Sigmoid colon (tissue), 7 donors: Measurements from ENCODE around the gene EFCAB13. TPM values are rescaled to one million over a fixed set of nuclear protein-coding genes. Genes with fewer than 3 reads are reported as not detected.

ENCODE experiments used
- DNase-seq: peaks from one replicate; pipeline ENCODE4 v3.0.0-alpha.2; 2019
- H3K27ac ChIP-seq, 4 donors: fragments of 200-600 bp; sonication (generic); one replicate each; pipeline ENCODE4 v1.5.1; 2016 to 2019; ENCODE audit warnings: mild to moderate bottlenecking in 1 of 4
- H3K27me3 ChIP-seq, 3 donors: fragments of 200-600 bp; sonication (generic); one replicate each; pipeline ENCODE4 v1.5.1; 2019; ENCODE audit warnings: mild to moderate bottlenecking in 1 of 3
- H3K36me3 ChIP-seq, 4 donors: fragments of 200-600 bp; sonication (generic); one replicate each; pipeline ENCODE4 v1.5.1; 2016 to 2019
- H3K4me1 ChIP-seq, 4 donors: fragments of 200-600 bp; sonication (generic); one replicate each; pipeline ENCODE4 v1.5.1; 2017 to 2019
- H3K4me3 ChIP-seq, 4 donors: fragments of 200-600 bp; sonication (generic); one replicate each; pipeline ENCODE4 v1.5.1; 2017 to 2019; ENCODE audit warnings: mild to moderate bottlenecking in 2 of 4, moderate library complexity in 1 of 4
- H3K9me3 ChIP-seq, 4 donors: fragments of 200-600 bp in 3 of 4; sonication (generic) in 3 of 4; one replicate each; pipeline versions ENCODE4 v1.5.1 to v1.6.1; 2013 to 2019
- EP300 ChIP-seq, 4 donors: sonication (generic); formaldehyde crosslinking; IDR thresholded peaks; one replicate each; pipeline ENCODE4 v1.6.1; 2017; ENCODE audit warnings: antibody characterized with exemption in 4 of 4
- POLR2A ChIP-seq, 2 donors: fragments of 450-650 bp; IDR thresholded peaks; one replicate each; pipeline ENCODE4 v1.6.1; 2016; ENCODE audit warnings: antibody characterized with exemption in 2 of 2, mild to moderate bottlenecking in 2 of 2, moderate library complexity in 2 of 2
- POLR2AphosphoS5 ChIP-seq, 4 donors: sonication (generic); formaldehyde crosslinking; IDR thresholded peaks; one replicate each; pipeline ENCODE4 v1.6.1; 2017; ENCODE audit warnings: antibody characterized with exemption in 4 of 4
- WGBS, 2 donors: extraction: QIAGEN DNeasy Blood & Tissue Kit; methylation state at CpG; one replicate each; pipeline ENCODE4 v1.1.7; 2013; 5-methylcytosine and 5-hydroxymethylcytosine counted together
- intact Hi-C: fragments of 100-400 bp; cut with DNase I; formaldehyde crosslinking; loops from one replicate; pipeline ENCODE4 v1.15.1; 2023
- polyA plus RNA-seq, 3 donors: library from polyadenylated mRNA; stranded (reverse); fragments of 200-250 nt; gene quantifications; one replicate each; pipeline ENCODE4 v1.2.3, GENCODE V29; 2013
- total RNA-seq, 4 donors: library from RNA; depleted of rRNA; stranded (reverse); fragments of >200 nt; gene quantifications; one replicate each; pipeline ENCODE4 v1.1.0, GENCODE V29; 2016
- TF ChIP-seq, protein P1 (sequence below), 4 experiments: fragments of 450-650 bp in 3 of 4; fragments of 200-600 bp in 1 of 4; IDR thresholded peaks; one replicate each; pipeline ENCODE4 v1.5.1; 2016 to 2019; ENCODE audit warnings: antibody characterized with exemption in 4 of 4, mild to moderate bottlenecking in 3 of 4, moderate library complexity in 2 of 4
- donor health status: healthy with polysubstance abuse.
- donor health status: Bipolar disorder and iron deficiency.
- donor health status: healthy.

EFCAB13 gene
- total and polyA plus RNA-seq, 7 donors: 0.46 to 16.3 (median 8.7) TPM

DNA sequence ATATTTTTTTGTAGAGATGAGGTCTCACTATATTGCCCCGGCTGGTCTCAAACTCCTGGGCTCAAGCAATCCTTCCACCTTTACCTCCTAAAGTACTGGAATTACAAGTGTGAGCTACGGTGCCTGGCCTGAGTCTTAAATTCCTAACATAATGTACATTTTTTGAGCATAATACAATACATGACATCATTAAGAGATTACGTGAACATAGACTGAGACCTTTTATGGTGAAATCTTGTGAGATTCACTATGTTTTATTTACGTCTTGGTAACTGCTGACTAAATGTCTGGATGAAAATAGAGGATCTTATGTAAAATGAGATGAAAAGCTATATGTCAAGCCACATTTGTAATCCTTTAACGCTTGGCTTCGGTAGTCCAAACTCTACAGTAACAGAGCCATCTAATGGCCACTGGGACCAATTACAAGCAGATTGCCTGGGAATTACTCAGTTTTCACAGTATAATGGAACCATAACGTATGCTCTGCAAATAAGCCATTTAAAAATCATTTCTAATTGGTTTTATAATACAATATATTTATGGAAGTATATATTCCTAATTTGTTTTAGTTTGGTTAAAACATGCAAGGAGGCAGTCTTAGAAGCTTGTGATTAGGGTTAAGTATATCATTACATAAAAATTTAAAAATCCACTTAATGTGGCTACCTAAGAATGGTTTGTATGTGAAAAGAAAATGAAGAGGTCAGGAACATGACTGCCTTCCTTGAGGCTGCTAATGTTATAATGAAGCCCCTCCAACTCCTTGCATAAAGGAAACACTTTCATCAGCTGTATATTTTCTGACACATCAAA, 8.1 kb upstream of the EFCAB13 start:
- WGBS, 2 donors: 28 to 36% methylated on average over 7 of the region's 7 CpGs
- H3K9me3 ChIP-seq: no peaks in the 10 kb centered on the region
- H3K4me1 ChIP-seq: peaks cover 0 to 24% (median 18%) of the 10 kb centered on the region in 4 donors
- TF ChIP-seq EP300 (IDR thresholded peaks at IDR 0.05) (peak in 1 of 4 donors; percentile 20), POLR2AphosphoS5 (IDR thresholded peaks at IDR 0.05) (peak in 3 of 4 donors; percentile 2 to 43 (median 23)), POLR2A (IDR thresholded peaks at IDR 0.05) (no peak)
- TF ChIP-seq, protein P1, sequence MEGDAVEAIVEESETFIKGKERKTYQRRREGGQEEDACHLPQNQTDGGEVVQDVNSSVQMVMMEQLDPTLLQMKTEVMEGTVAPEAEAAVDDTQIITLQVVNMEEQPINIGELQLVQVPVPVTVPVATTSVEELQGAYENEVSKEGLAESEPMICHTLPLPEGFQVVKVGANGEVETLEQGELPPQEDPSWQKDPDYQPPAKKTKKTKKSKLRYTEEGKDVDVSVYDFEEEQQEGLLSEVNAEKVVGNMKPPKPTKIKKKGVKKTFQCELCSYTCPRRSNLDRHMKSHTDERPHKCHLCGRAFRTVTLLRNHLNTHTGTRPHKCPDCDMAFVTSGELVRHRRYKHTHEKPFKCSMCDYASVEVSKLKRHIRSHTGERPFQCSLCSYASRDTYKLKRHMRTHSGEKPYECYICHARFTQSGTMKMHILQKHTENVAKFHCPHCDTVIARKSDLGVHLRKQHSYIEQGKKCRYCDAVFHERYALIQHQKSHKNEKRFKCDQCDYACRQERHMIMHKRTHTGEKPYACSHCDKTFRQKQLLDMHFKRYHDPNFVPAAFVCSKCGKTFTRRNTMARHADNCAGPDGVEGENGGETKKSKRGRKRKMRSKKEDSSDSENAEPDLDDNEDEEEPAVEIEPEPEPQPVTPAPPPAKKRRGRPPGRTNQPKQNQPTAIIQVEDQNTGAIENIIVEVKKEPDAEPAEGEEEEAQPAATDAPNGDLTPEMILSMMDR (IDR thresholded peaks at IDR 0.05): peak; percentile 73 to 95 (median 82)
- intact Hi-C loops: loop anchor here (1.0 to 2.0 kb wide), 2 partner anchors 63 to 86 kb away; partner anchors contain the start of gene ITGB3
- H3K27me3 ChIP-seq: no peaks in the 10 kb centered on the region
- peaks cover 0 to 16% (median 2%) of the 10 kb centered on the region in 4 donors for H3K36me3 ChIP-seq
- no peak overlapping the region for H3K4me3 ChIP-seq
- peak overlapping the region; percentile 72 to 82 (median 80) for H3K27ac ChIP-seq
- no peak for DNase-seq

DNA sequence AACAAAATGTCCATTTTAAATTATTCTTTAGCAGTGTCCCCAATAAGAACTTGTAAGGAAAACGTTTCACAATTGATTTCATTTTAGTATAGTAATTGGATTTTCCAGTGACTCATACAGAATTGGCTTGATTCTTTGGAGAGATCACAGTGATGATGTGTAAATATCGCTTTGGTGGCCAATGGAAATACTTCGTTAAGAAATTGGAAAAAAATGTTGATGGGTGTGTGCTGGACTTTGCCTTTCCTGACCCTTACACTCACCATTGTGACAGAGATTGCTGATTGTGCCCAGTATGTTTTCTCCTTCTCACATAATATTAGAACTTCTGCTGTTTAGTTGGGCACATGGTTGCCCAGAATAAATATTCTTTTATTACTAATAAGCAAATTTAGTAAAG, 7.4 kb upstream of the EFCAB13 start:
- no peak overlapping the region for H3K4me3 ChIP-seq
- H3K36me3 ChIP-seq: peaks cover 0 to 9% (median 0%) of the 10 kb centered on the region in 4 donors
- H3K27ac ChIP-seq: peak overlapping the region; percentile 72 to 82 (median 80)
- 7 to 29% methylated on average over 3 of the region's 3 CpGs for WGBS, 2 donors
- H3K4me1 ChIP-seq: peaks cover 0 to 24% (median 18%) of the 10 kb centered on the region in 4 donors
- DNase-seq: no peak
- TF ChIP-seq POLR2A (IDR thresholded peaks at IDR 0.05): no peak
- peak in 1 of 4 donors; percentile 40 for TF ChIP-seq POLR2AphosphoS5 (IDR thresholded peaks at IDR 0.05)
- no peak for TF ChIP-seq EP300 (IDR thresholded peaks at IDR 0.05)
- no peaks in the 10 kb centered on the region for H3K9me3 ChIP-seq
- H3K27me3 ChIP-seq: no peaks in the 10 kb centered on the region
- intact Hi-C loops: loop anchor here (2.0 kb wide), 1 partner anchor 64 kb away; the partner anchor contains the start of gene ITGB3

DNA sequence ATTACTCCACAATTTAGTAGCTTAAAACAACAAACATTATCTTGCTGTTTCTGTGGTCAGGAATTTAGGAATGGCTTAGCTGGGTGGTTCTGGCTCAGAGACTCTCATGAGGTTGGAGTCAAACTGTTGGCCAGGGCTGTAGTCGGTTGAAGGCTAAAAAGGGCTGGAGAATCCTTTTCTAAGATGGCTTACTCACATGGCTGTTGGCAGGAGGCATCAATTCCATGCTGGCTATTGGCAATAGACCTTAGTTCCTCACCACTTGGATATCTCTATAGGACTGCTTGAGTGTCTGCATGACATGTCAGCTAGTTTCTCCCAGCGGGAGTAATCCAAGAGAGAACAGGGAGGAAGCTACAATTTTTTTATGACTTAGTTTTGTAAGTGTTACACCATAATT, 6.6 kb upstream of the EFCAB13 start:
- WGBS, 2 donors: 81 to 88% methylated on average over 2 of the region's 2 CpGs
- Histone ChIP-seq H3K27me3 (no peaks in the 10 kb centered on the region), H3K4me1 (peaks cover 0 to 24% (median 18%) of the 10 kb centered on the region in 4 donors), H3K36me3 (peaks cover 0 to 3% (median 0%) of the 10 kb centered on the region in 4 donors), H3K9me3 (no peaks in the 10 kb centered on the region), H3K4me3 (no peak overlapping the region), H3K27ac (peak overlapping the region in 3 of 4 donors; percentile 72 to 82 (median 79))
- DNase-seq: no peak
- intact Hi-C loops: loop anchor here (2.0 kb wide), 1 partner anchor 64 kb away; the partner anchor contains the start of gene ITGB3
- TF ChIP-seq EP300 (IDR thresholded peaks at IDR 0.05) (no peak), POLR2A (IDR thresholded peaks at IDR 0.05) (no peak), POLR2AphosphoS5 (IDR thresholded peaks at IDR 0.05) (no peak)
- TF ChIP-seq, protein P1 (IDR thresholded peaks at IDR 0.05): no peak

DNA sequence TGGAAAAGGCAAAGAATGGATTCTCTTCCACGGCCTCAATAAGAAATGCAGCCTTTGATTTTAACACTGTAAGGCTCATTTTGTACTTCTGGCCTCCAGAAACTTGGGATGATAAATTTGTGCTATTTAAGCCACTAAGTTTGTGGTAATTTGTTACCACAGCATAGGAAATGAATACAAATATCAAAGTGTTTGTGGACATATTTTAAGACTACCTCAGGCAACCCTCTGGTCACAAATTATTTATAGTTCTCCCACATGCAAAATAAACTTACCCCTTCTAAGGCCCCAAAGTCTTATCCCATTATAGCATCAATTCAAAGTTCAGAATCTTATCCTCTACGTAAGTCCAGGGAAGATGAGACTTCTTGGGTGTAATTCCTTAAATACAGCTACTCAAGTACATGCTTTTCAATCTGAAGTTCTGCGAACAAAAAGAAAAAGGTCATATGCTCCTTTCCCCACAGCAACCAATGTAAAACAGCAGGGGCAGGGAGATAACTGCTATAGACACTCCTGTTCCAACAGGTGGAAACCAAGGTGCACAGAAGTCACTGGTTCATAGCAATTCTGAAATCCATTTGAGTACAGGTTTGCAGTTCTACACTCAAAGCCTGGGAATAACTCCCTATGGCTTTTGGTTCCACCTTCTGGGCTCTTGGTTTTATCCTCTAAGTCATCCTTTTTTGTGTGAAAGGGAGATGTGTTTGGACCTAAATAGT, 5.4 kb upstream of the EFCAB13 start:
- no peak for DNase-seq

More for the DNA sequence above, 5.4 kb upstream of the EFCAB13 start:
- Histone ChIP-seq H3K27ac (no peak overlapping the region), H3K36me3 (no peaks in the 10 kb centered on the region), H3K4me1 (peaks cover 0 to 24% (median 18%) of the 10 kb centered on the region in 4 donors), H3K27me3 (no peaks in the 10 kb centered on the region), H3K9me3 (no peaks in the 10 kb centered on the region), H3K4me3 (no peak overlapping the region)
- intact Hi-C loops: no loop called here
- 92% methylated on average over 3 of the region's 3 CpGs for WGBS, 2 donors
- TF ChIP-seq EP300 (IDR thresholded peaks at IDR 0.05): no peak
- TF ChIP-seq POLR2A (IDR thresholded peaks at IDR 0.05): no peak
- TF ChIP-seq, protein P1 (IDR thresholded peaks at IDR 0.05): no peak
- no peak for TF ChIP-seq POLR2AphosphoS5 (IDR thresholded peaks at IDR 0.05)
